Skin epidermis (tissue), 12 donors: ENCODE results near the gene RNF43.
"Not testable (repeated sequence)": the region's sequence is repeated elsewhere in the genome, so short reads cannot be mapped to it uniquely, and the experiment has no call there.

Experiments
- H3K27ac ChIP-seq, 21 experiments: fragments of 200-600 bp; sonication (generic) in 11 of 21; one replicate each; pipeline ENCODE4 v1.5.0; 2020; ENCODE audit warnings: mild to moderate bottlenecking in 3 of 21, inconsistent platforms in 2 of 21, moderate library complexity in 2 of 21
- H3K4me3 ChIP-seq, 7 experiments: fragments of 200-600 bp; sonication (generic) in 2 of 7; one replicate each; pipeline ENCODE4 v1.5.0; 2020; ENCODE audit warnings: inconsistent platforms in 2 of 7, mild to moderate bottlenecking in 2 of 7, moderate library complexity in 1 of 7

Gene RNF43

GRCh38 chr17:58411408-58411894 is 5.9 kb downstream of the RNF43 start:
- H3K27ac ChIP-seq, result peak overlapping the region in 2 of 21 experiments; percentile 17 to 33
- H3K4me3 ChIP-seq, result no peak overlapping the region

- no peak overlapping the region for H3K4me3 ChIP-seq
- peak overlapping the region in 1 of 21 experiments; percentile 27 for H3K27ac ChIP-seq
Measured at GRCh38 chr17:58410714-58411407, 6.5 kb downstream of the RNF43 start.

- no peak overlapping the region for H3K27ac ChIP-seq
- H3K4me3 ChIP-seq, result no peak overlapping the region
Measured at GRCh38 chr17:58409432-58409831, 7.9 kb downstream of the RNF43 start.

GRCh38 chr17:58403311-58403710 is 14.0 kb downstream of the RNF43 start:
- peak overlapping the region in 14 of 21 experiments; percentile 0 to 80 (median 48) for H3K27ac ChIP-seq
- H3K4me3 ChIP-seq, result no peak overlapping the region

GRCh38 chr17:58402679-58403078 is 14.7 kb downstream of the RNF43 start:
- Histone ChIP-seq H3K4me3 (no peak overlapping the region), H3K27ac (peak overlapping the region in 12 of 21 experiments; percentile 0 to 80 (median 55))

- H3K27ac ChIP-seq, result peak overlapping the region in 5 of 21 experiments; percentile 33 to 78 (median 52)
- no peak overlapping the region for H3K4me3 ChIP-seq
Measured at GRCh38 chr17:58402047-58402446, 15.3 kb downstream of the RNF43 start.

GRCh38 chr17:58401287-58401686 is 16.0 kb downstream of the RNF43 start:
- Histone ChIP-seq H3K27ac (no peak overlapping the region), H3K4me3 (no peak overlapping the region)

GRCh38 chr17:58400826-58401225 is 16.5 kb downstream of the RNF43 start:
- no peak overlapping the region for H3K4me3 ChIP-seq
- no peak overlapping the region for H3K27ac ChIP-seq

GRCh38 chr17:58399974-58400373 is 17.4 kb downstream of the RNF43 start:
- Histone ChIP-seq H3K27ac (no peak overlapping the region), H3K4me3 (no peak overlapping the region)

- Histone ChIP-seq H3K4me3 (no peak overlapping the region), H3K27ac (no peak overlapping the region)
Measured at GRCh38 chr17:58398574-58399266, 18.6 kb downstream of the RNF43 start.

- H3K4me3 ChIP-seq, H3K27ac ChIP-seq: not testable (repeated sequence)
Measured at GRCh38 chr17:58397421-58397820, 19.9 kb downstream of the RNF43 start.

- Histone ChIP-seq H3K4me3 (no peak overlapping the region), H3K27ac (no peak overlapping the region)
Measured at GRCh38 chr17:58396173-58396572, 21.2 kb downstream of the RNF43 start.

- H3K27ac ChIP-seq, result no peak overlapping the region
- H3K4me3 ChIP-seq, result no peak overlapping the region
Measured at GRCh38 chr17:58394534-58395223, 22.7 kb downstream of the RNF43 start.

GRCh38 chr17:58391302-58391984 is 25.9 kb downstream of the RNF43 start:
- Histone ChIP-seq H3K27ac (no peak overlapping the region), H3K4me3 (no peak overlapping the region)

- Histone ChIP-seq H3K27ac (no peak overlapping the region), H3K4me3 (no peak overlapping the region)
Measured at GRCh38 chr17:58390884-58391283, 26.4 kb downstream of the RNF43 start.

GRCh38 chr17:58388302-58389190 is 28.8 kb downstream of the RNF43 start:
- H3K27ac ChIP-seq, result peak overlapping the region in 1 of 21 experiments; percentile 51
- H3K4me3 ChIP-seq, result no peak overlapping the region

GRCh38 chr17:58387834-58388233 is 29.5 kb downstream of the RNF43 start:
- Histone ChIP-seq H3K4me3 (no peak overlapping the region), H3K27ac (peak overlapping the region in 1 of 21 experiments; percentile 51)

GRCh38 chr17:58386708-58387107 is 30.6 kb downstream of the RNF43 start:
- no peak overlapping the region for H3K27ac ChIP-seq
- H3K4me3 ChIP-seq, result no peak overlapping the region

- Histone ChIP-seq H3K27ac (no peak overlapping the region), H3K4me3 (no peak overlapping the region)
Measured at GRCh38 chr17:58385359-58385899, 31.9 kb downstream of the RNF43 start.
